GM18507 (cell line): Measurements from ENCODE around the gene DARS1.
"Not testable (repeated sequence)": the region's sequence is repeated elsewhere in the genome, so short reads cannot be mapped to it uniquely, and the experiment has no call there.

Source experiments
- DNase-seq: peaks from one replicate; pipeline ENCODE4 v3.0.0; 2011; ENCODE audit warnings: low read depth; ENCODE audit not compliant: insufficient read length; ENCODE audit errors: extremely low spot score
- FAIRE-seq: peaks from 2 replicates; lab custom pipeline; 2011; peaks lifted over from hg19 to GRCh38; lab: Jason Lieb, UNC

Gene DARS1

DNA sequence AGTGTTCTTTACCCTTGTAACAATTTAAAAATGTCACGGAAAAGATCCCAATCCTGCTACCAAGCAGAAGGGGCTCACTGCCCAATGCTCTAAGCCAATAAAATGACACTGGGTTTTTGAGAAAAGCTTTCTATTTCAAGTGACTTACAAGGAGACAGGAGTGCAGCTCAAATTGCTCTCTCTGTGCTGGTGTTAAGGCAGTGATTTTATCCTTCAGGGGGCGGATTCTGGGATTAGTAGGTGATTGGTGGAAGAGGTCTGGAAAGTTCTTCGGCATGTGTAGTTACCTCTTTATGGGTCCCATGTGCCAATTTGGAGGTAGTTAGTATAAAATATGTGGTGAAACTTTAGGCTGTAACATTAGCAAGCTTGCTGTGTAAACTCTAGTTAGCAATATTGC is 81.8 kb downstream of the DARS1 start:
- DNase-seq (no peak), FAIRE-seq (no peak)

DNA sequence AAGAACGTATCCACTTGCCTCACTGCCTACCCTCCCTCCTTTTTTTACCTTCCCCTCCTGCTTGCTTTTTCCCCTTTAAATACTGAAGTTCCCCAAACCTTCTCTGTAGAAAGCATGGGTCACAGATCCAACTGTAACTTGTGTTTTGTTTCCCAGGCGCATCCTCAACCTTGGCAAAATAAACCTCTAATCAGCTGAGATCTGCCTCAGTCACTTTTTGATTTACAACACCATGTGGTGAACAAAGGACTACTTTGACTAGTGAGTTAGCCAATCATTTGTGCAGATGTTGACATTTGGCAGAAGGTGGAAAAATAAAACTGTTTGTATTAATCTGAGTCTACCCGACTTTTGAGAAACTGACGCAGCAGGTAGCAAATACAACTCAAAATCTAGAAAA is 85.9 kb downstream of the DARS1 start:
- FAIRE-seq: no peak
- DNase-seq: no peak

DNA sequence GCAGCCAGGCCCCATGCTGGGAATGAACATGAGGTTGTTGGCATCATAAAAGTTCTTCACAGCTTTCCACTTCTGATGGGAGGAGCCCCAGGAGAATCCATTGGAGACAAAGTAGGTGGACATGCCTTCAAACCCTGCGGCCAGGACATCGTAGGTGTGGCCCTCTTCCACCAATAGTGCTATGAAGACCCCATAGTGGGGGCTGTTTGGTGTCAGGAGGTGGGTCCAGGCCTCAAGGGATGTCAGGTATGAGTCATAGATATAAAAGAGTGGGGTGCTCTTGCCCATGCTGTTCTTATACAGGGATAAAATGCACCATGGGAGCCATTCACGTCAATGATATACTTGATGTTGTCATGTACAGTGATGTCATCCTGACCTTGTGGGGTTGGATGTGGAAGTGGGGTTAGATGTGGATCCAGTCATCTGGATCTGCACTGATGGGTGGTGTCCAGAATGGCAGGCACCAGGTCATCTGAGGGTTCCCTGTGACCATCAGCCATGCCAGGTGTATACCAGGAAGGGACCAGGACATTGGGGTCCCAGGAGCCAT is 87.1 kb downstream of the DARS1 start:
- FAIRE-seq (no peak), DNase-seq (no peak)

DNA sequence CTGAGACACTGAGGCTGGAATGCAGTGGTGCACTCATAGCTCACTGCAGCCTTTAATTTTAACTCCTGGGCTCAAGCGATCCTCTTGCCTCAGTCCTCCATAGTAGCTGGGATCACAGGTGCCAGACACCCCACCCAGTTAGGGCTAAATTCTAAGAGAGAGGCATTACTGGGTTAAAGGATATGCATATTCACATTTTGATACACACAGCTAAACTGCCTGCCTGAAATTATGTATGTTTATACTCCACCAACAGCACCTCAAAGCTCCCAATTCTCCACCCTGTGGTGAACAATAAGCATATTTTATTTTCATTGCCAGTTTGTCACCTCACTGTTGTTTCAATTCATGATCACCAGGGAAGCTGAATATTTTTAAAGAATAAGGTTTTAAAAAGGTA is 90.5 kb downstream of the DARS1 start:
- FAIRE-seq (no peak), DNase-seq (no peak)

DNA sequence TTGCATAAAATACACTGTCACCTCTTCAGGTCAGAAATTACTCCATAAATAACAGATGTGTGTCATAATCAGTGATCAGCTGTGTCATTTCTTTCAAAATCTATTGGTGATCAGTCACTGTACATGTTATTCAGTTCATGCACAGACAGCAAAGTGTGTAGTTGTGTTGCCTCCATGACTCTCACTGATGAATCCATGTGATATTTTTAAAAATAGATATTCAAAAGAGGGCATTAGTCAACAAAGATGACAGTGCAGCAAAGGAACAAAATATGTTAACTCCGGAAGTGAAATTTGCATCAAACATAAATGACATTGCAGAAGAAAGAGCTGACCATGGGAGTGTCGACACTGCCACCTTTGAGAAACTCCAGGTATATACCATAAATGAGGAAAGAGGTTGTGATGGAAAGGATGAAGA is 92.0 kb downstream of the DARS1 start:
- DNase-seq: no peak
- no peak for FAIRE-seq

DNA sequence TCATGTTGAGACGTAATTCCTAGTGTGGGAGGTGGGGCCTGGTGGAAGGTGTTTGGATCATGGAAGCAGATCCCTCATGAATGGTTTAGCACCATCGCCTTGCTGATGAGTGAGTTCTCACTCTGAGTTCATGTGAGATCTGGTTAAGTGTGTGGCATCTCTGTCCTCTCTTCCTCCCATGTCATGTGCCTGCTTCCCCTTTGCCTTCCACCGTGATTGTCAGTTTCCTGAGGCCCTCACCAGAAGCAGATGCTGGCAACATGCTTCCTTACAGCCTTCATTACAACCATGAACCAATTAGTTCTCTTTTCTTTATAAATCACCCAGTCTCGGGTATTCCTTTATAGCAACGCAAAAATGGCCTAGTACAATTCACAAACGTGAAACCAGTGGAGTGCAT is 94.6 kb downstream of the DARS1 start:
- no peak for FAIRE-seq

DNA sequence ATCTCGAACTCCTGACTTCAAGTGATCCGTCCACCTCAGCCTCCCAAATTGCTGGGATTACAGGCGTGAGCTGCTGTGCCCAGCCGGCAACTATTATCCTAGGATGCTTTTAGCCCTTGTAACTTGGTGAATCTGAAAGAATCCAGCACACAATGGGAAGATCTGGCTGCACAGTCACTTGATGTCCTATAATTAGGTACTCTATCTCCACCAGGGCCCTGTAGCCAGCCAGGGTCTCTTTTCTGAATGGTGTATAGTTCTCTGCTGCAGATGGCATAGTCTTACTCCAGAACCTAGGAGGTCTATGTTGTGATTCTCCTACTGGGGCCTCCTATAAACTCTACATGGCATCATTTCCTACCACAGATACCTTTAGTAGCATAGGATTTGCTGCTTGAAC is 95.3 kb downstream of the DARS1 start:
- FAIRE-seq: no peak
- no peak for DNase-seq

More for the DNA sequence above, 94.6 kb downstream of the DARS1 start:
- DNase-seq: no peak

DNA sequence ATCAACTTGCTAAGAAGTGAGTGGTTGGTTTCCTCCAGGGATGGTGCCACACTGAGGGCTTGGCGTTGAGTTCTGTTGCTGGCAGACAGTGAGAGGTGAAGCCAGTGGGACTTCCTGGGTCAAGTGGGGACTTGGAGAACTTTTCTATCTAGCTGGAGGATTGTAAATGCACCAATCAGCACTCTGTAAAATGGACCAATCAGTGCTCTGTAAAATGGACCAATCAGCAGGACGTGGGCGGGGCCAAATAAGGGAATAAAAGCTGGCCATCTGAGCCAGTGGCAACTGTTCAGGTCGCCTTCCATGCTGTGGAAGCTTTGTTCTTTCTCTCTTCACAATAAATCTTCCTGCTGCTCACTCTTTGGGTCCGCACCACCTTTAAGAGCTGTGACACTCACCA is 96.8 kb downstream of the DARS1 start:
- FAIRE-seq: not testable (repeated sequence)

DNA sequence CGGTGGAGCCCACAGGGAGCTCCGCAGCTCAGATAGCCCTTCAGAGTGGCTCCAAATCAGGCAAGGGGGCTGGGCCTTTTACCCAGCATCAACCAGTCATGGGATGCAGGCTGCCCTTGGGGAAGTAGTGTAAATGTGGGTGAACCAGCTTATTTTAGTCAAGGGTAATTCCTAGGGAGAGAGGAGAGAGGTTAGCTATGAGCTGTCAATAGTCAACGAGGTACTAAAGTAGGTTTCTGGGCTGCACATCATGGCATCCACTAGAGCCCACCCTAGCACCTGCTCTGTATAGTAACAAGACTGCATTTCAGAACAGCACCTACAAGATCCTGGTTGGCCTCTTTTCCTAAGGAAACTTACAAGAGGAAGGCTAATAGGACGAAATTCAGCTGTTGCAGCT is 99.7 kb downstream of the DARS1 start:
- DNase-seq (no peak), FAIRE-seq (no peak)

More for the DNA sequence above, 96.8 kb downstream of the DARS1 start:
- not testable (repeated sequence) for DNase-seq

DNA sequence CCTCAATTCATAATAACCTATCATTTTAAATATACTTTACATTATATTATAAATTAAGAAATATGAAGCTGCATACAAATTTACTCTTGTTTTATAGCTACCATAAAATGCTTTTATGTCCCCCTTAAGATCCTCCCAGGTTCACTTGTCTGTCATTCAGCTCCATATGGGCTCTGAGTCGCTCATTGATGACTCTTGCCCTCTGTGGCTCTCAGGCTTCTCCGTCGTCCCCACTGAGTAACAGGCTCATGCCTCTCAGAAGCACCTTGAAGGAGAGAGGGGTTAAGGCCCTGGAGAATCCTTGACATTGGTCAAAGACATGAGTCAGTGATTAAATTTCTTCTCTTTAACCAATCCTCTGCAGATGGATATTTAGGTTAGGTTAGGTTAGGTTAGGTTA is 103.0 kb downstream of the DARS1 start:
- FAIRE-seq (no peak), DNase-seq (no peak)

DNA sequence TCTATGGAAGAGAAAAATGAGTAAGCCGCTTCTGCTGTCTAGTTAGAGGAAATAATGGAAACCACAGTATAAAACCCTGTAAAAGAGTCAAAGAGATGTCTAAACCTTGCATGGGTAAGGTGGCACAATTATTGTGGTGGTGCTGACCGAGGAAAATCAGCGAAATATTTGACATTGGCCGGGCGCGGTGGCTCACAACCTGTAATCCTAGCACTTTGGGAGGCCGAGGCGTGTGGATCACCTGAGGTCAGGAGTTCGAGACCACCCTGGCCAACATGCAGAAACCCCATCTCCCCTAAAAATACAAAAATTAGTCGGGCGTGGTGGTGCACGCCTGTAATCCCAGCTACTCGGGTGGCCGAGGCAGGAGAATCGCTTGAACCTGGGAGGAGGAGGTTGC is 108.7 kb downstream of the DARS1 start:
- not testable (repeated sequence) for DNase-seq, FAIRE-seq

DNA sequence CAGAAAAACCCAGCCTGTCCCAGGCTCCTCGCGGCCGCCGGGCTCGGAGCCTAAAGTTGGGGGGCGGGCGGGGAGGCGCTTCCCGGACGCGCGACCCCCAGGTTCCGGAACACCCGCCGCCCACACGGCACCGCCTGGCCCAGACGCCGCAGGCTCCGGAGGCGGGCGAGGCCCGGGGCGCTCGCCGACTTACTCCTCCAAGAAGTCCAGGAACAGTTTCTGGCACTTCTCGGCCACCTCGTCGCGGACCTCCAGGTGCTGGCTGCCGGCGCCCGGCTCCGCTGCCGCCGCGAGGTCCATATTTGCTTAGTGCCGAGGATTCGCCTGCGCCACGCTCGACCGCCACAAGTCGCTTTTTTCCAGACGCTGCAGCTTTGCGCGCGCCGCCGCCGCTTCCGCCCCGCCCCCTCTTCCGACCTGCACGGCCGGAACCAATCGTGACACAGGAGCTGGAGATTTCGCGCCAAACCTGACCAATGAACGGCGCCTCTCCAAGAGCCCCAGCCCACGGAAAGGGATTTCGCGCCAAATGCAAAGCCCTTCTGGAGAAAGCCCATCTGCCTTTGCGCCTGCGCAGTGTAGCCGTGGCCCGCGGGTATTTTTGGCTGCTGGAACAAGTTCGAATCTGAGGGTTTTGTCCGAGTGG is 109.2 kb downstream of the DARS1 start, which contains the start of gene MCM6:
Gene MCM6, minus strand, starts transcription at position 378 of the 646 bp plus-strand sequence. Its CDS starts 78 bp downstream, at position 300.
- DNase-seq (peak; percentile 96), FAIRE-seq (peak; percentile 99)

DNA sequence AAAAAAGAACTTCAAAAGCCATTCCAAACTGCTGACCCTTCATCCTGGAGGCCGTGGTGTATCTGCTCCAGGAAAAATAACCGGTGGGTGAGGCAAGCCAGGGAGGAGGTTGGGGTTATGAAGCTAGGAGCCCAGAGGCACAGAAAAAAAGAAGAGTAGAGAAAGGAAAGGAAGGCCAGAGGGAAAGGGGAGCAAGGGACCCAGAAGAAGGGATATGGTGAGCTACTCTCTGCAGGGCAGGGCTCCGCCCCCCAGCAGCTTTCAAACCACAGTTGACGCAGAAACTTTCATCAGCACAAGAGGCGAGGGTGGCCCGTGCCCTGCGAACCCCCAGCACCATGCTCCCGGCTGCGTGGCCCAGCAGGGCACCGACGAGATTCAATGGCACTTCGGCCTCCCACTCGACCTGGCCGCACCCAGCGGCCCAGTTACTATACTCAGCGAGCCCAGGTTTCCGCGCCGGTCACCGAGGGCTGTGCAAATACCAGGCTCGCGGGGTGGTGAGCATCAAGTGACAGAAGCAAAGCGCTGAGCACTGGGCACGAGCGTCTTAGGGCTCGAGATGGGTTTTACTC is 109.8 kb downstream of the DARS1 start:
- FAIRE-seq (peak; percentile 69), DNase-seq (peak; percentile 48)

DNA sequence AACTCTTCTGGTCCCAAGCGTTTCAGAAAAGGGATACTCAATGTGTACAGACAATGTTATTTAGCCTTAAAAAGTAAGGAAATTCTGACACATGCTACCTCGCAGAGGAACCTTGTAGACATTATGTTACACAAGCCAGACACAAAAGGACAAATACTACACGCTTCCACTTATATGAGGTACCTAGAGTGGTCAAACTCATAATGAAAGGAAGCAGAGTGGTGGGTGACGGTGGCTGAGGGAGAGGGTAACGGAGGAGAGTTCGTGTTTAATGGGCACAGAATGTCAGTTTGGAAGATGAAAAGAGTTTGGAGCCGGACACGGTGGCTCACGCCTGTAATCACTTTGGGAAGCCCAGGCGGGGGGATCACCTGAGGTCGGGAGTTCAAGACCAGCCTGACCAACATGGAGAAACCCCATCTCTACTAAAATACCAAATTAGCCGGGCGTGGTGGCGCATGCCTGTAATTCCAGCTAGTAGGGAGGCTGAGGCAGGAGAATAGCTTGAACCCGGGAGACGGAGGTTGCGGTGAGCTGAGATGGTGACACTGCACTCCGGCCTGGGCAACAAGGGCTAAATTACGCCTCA is 110.6 kb downstream of the DARS1 start:
- no peak for DNase-seq
- FAIRE-seq: no peak

DNA sequence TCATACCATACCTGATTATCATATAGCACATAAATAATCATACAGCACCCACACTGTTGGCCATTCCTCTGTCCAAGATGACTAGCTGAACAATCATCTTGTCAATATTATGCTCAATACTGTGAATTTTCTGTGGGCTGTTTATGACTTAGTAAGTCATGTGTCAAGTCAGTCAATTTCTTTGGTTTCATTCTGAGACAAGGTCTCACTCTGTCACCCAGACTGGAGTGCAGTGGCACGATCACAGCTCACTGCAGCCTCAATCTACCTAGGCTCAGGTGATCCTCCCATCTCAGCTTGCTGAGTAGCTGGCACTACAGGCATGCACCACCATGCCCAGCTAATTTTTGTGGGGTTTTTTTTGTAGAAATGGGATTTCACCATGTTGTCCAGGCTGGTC is 114.9 kb downstream of the DARS1 start:
- no peak for DNase-seq
- no peak for FAIRE-seq

DNA sequence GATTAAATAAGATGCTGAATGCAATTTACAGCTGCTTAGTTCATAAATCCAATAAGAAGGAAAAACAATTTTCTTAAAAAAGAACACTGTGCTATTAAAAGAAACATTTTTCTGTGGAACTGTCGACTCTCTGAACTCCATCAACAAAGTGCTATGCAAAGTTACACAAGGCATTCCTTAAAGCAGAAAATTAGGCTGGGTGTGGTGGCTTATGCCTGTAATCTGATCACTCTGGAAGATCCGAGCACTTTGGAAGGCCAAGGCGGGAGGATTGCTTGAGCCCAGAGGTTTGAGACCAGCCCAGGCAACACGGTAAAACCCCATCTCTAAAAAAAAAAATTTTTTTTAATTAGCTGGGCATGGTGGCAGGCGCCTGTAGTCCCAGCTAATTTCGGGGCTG is 122.2 kb downstream of the DARS1 start:
- no peak for FAIRE-seq
- DNase-seq: no peak

DNA sequence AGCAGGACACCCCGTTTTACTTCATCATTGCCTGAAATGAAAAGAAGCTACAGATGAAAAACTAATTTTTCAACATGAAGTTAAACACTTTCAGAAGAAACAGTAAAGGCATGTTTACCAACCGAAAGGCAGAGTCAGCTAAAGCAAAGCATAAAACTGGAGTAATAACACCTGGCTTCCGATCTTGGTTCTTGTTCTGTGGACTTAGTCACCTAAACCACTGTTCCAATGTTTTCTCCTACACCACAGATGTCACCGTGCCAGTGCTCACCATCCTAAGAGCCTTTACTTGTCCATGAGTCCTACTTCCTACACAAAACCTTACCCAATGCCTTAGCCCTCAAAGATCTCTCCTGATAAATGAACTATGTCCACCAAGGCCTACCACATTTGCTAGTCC is 122.7 kb downstream of the DARS1 start:
- DNase-seq (no peak), FAIRE-seq (no peak)
